Measurements from ENCODE around the gene RNLS.
"Not testable (repeated sequence)": the region's sequence is repeated elsewhere in the genome, so short reads cannot be mapped to it uniquely, and the experiment has no call there.

DNA sequence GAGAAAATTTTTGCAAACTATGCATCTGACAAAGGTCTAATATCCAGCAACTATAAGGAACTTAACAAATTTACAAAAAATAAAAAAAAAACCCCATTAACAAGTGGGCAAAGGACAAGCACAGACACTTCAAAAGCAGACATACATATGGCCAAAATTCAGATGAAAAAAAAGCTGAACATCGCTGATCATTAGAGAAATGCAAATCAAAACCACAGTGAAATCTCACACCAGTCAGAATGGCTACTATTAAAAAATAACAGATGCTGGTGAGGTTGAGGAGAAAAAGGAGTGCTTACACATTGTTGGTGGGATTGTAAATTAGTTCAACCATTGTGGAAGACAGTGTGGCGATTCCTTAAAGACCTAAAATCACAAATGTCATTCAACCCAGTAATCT lies 274.8 kb downstream of the RNLS start:
- not testable (repeated sequence) for TF ChIP-seq POLR2AphosphoS5 (IDR thresholded peaks at IDR 0.05; ENCODE audit: low read depth, low read length); RAD21 (IDR thresholded peaks at IDR 0.05; ENCODE audit: low read depth); EZH2phosphoT487 (IDR thresholded peaks at IDR 0.05; ENCODE audit: borderline replicate concordance); SP1 (IDR thresholded peaks at IDR 0.05; ENCODE audit: low read depth); ATF3 (IDR thresholded peaks at IDR 0.05); SIN3A (IDR thresholded peaks at IDR 0.05; ENCODE audit: low read depth)
- TF ChIP-seq, protein P1, sequence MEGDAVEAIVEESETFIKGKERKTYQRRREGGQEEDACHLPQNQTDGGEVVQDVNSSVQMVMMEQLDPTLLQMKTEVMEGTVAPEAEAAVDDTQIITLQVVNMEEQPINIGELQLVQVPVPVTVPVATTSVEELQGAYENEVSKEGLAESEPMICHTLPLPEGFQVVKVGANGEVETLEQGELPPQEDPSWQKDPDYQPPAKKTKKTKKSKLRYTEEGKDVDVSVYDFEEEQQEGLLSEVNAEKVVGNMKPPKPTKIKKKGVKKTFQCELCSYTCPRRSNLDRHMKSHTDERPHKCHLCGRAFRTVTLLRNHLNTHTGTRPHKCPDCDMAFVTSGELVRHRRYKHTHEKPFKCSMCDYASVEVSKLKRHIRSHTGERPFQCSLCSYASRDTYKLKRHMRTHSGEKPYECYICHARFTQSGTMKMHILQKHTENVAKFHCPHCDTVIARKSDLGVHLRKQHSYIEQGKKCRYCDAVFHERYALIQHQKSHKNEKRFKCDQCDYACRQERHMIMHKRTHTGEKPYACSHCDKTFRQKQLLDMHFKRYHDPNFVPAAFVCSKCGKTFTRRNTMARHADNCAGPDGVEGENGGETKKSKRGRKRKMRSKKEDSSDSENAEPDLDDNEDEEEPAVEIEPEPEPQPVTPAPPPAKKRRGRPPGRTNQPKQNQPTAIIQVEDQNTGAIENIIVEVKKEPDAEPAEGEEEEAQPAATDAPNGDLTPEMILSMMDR (IDR thresholded peaks at IDR 0.05 in 2 of 3, conservative IDR thresholded peaks at IDR 0.05 in 1 of 3; ENCODE audit: borderline replicate concordance in 1 of 3, insufficient read depth in 1 of 3, low read depth in 2 of 3, low read length in 2 of 3), result not testable (repeated sequence)

Measured in HCT116 (cell line).